Spleen (tissue), 7 donors: ENCODE data around the gene SLC25A51.

Experiments used
- POLR2A ChIP-seq, 3 donors: fragments of 450-650 bp; IDR thresholded peaks; one replicate each; pipeline ENCODE4 v1.5.1; 2017; ENCODE audit warnings: antibody characterized with exemption in 3 of 3, mild to moderate bottlenecking in 1 of 3
- TF ChIP-seq, protein P1 (sequence below), 11 experiments: fragments of 200-600 bp in 7 of 11; fragments of 450-650 bp in 4 of 11; sonication (generic) in 4 of 11; IDR thresholded peaks in 8 of 11; conservative IDR thresholded peaks in 3 of 11; 1 replicate in 7 of 11; 2 replicates in 4 of 11; pipeline versions ENCODE4 v1.4.0 to v1.8.0; 2016 to 2021; ENCODE audit warnings: antibody characterized with exemption in 11 of 11, inconsistent platforms in 4 of 11, mild to moderate bottlenecking in 1 of 11
- donor health status: DM: no; HTN: no; CAD: no; lungs with moderate emphysema.
- donor health status: DM: no; HTN: no; CAD: no.
- donor health status: DM: no; HTN: no; CAD: no.

DNA sequence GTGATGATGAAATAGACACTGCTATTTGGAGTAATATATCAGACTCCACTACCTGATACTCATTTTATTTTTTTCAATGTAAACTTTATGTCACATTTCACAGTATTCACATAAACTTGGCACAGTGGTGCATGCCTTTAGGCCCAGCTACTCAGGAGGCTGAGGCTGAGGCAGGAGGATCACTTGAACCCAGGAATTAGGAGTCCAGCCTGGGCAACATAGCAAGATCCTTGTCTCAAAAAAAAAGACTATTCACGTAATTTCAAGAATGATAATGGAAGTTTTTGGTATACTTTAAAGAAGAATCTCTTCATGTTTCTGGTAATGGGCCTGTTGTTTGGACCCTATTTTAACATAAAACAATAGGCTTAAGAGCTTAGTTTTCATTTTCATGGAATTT, 47.4 kb downstream of the SLC25A51 start:
- TF ChIP-seq, protein P1, sequence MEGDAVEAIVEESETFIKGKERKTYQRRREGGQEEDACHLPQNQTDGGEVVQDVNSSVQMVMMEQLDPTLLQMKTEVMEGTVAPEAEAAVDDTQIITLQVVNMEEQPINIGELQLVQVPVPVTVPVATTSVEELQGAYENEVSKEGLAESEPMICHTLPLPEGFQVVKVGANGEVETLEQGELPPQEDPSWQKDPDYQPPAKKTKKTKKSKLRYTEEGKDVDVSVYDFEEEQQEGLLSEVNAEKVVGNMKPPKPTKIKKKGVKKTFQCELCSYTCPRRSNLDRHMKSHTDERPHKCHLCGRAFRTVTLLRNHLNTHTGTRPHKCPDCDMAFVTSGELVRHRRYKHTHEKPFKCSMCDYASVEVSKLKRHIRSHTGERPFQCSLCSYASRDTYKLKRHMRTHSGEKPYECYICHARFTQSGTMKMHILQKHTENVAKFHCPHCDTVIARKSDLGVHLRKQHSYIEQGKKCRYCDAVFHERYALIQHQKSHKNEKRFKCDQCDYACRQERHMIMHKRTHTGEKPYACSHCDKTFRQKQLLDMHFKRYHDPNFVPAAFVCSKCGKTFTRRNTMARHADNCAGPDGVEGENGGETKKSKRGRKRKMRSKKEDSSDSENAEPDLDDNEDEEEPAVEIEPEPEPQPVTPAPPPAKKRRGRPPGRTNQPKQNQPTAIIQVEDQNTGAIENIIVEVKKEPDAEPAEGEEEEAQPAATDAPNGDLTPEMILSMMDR (IDR thresholded peaks at IDR 0.05 in 8 of 11, conservative IDR thresholded peaks at IDR 0.05 in 3 of 11) = no peak
- TF ChIP-seq POLR2A (IDR thresholded peaks at IDR 0.05) = no peak
